GM12878 (cell line): ENCODE results near the gene ZFP36. TPM values are rescaled to one million over a fixed set of nuclear protein-coding genes. Genes with fewer than 3 reads are reported as not detected.

Source experiments
- ATAC-seq: fragments of 200-7000 bp; cut with Tn5 transposase; 3 replicates; pipeline ENCODE4 v1.9.1; 2020; ENCODE audit warnings: mild to moderate bottlenecking, moderate library complexity
- BruUV-seq: library from RNA; stranded (reverse); fragments of 400-500 nt; replicated peaks from 2 replicates; lab custom pipeline; 2021; lab: Mats Ljungman, UMichigan
- CTCF ChIA-PET: fragments of 300-600 bp; sonication (Branson Sonifier 250); formaldehyde crosslinking; extraction: SDS; loops from one replicate; lab custom pipeline; 2021; ENCODE audit warnings: inconsistent platforms; lab: Yijun Ruan, JAX
- POLR2A ChIA-PET: fragments of 350-600 bp; formaldehyde crosslinking; extraction: SDS; loops from one replicate; lab custom pipeline; 2021; ENCODE audit warnings: inconsistent platforms; lab: Charles Lee
- RAD21 ChIA-PET: fragments of 300-600 bp; sonication (Branson Sonifier 250); formaldehyde crosslinking; loops from one replicate; lab custom pipeline; 2023; ENCODE audit warnings: antibody characterized with exemption; ENCODE audit not compliant: unreplicated experiment; lab: Charles Lee
- SMC1A ChIA-PET: fragments of 300-600 bp; sonication (Branson Sonifier 250); formaldehyde crosslinking; loops from one replicate; lab custom pipeline; 2023; ENCODE audit not compliant: unreplicated experiment, uncharacterized antibody; lab: Charles Lee
- DNase-seq: peaks from one replicate; pipeline ENCODE4 v3.0.0-alpha.2; 2011; ENCODE audit warnings: low read depth, low spot score
- FAIRE-seq: peaks from 3 replicates; lab custom pipeline; 2011; peaks lifted over from hg19 to GRCh38; lab: Jason Lieb, UNC
- H2AFZ ChIP-seq: 2 replicates; pipeline ENCODE4 v1.6.0; 2011; ENCODE audit warnings: low read depth, low read length, control low read depth; ENCODE audit not compliant: control insufficient read depth
- H3K27ac ChIP-seq: 2 replicates; pipeline ENCODE4 v1.5.1; 2011; ENCODE audit warnings: control low read depth; ENCODE audit not compliant: control insufficient read depth, insufficient read depth
- H3K27me3 ChIP-seq, 2 experiments: replicated peaks in 1 of 2; 2 replicates each; pipeline versions ENCODE4 v1.6.0 to v1.6.1; 2011; ENCODE audit warnings: low read length in 1 of 2; ENCODE audit not compliant: control insufficient read depth in 2 of 2, insufficient read depth in 2 of 2
- H3K36me3 ChIP-seq, 2 experiments: 2 replicates each; pipeline ENCODE4 v1.5.1; 2011; ENCODE audit warnings: low read length in 1 of 2; ENCODE audit not compliant: control insufficient read depth in 2 of 2, insufficient read depth in 2 of 2
- H3K4me1 ChIP-seq: 2 replicates; pipeline ENCODE4 v1.6.1; 2011; ENCODE audit warnings: mild to moderate bottlenecking, low read length, moderate library complexity, mixed read lengths; ENCODE audit not compliant: control insufficient read depth, insufficient read depth
- H3K4me2 ChIP-seq: 2 replicates; pipeline ENCODE4 v1.6.0; 2011; ENCODE audit warnings: control low read depth; ENCODE audit not compliant: control insufficient read depth, insufficient read depth
- H3K4me3 ChIP-seq: fragments of 200-600 bp; sonication (generic); 2 replicates; pipeline ENCODE4 v1.5.1; 2016
- H3K79me2 ChIP-seq: 2 replicates; pipeline ENCODE4 v1.6.0; 2011; ENCODE audit warnings: low read length; ENCODE audit not compliant: control insufficient read depth, insufficient read depth
- H3K9ac ChIP-seq: 2 replicates; pipeline ENCODE4 v1.8.0; 2011; ENCODE audit warnings: low read length, control low read depth, mixed read lengths; ENCODE audit not compliant: control insufficient read depth, insufficient read depth
- H3K9me3 ChIP-seq: replicated peaks from 3 replicates; pipeline ENCODE4 v1.5.1; 2011; ENCODE audit warnings: mild to moderate bottlenecking, low read length; ENCODE audit not compliant: control insufficient read depth, insufficient read depth
- H4K20me1 ChIP-seq: 2 replicates; pipeline ENCODE4 v1.6.0; 2011; ENCODE audit not compliant: control insufficient read depth, insufficient read depth
- BACH1 ChIP-seq: fragments of 450-650 bp; IDR thresholded peaks from 2 replicates; pipeline ENCODE4 v1.6.1; 2017; ENCODE audit warnings: mild to moderate bottlenecking, borderline replicate concordance
- CHD2 ChIP-seq: IDR thresholded peaks from 2 replicates; pipeline ENCODE4 v1.6.1; 2011; ENCODE audit warnings: low read depth, low read length, improper control_type of control experiment, borderline replicate concordance
- FOS ChIP-seq: IDR thresholded peaks from 3 replicates; pipeline ENCODE4 v1.6.1; 2011; ENCODE audit warnings: borderline replicate concordance; ENCODE audit not compliant: insufficient read length; ENCODE audit errors: extremely low read depth
- FOXK2 ChIP-seq: fragments of 450-650 bp; IDR thresholded peaks from 2 replicates; pipeline ENCODE4 v1.6.1; 2017; ENCODE audit warnings: mild to moderate bottlenecking, moderate library complexity
- GATAD2B ChIP-seq: fragments of 450-650 bp; conservative IDR thresholded peaks from 2 replicates; pipeline ENCODE4 v1.6.1; 2017; ENCODE audit warnings: low read depth, mild to moderate bottlenecking, moderate library complexity
- HDAC6 ChIP-seq: fragments of 200-600 bp; sonication (generic); IDR thresholded peaks from one replicate; pipeline ENCODE4 v1.8.0; 2017; ENCODE audit warnings: antibody characterized with exemption; ENCODE audit not compliant: unreplicated experiment
- MTA2 ChIP-seq: fragments of 450-650 bp; IDR thresholded peaks from 2 replicates; pipeline ENCODE4 v1.6.1; 2016; ENCODE audit warnings: low read depth, mild to moderate bottlenecking, moderate library complexity
- MXI1 ChIP-seq: fragments of 150-350 bp; IDR thresholded peaks from 2 replicates; pipeline ENCODE4 v1.6.1; 2011; ENCODE audit warnings: low read depth, mild to moderate bottlenecking, inconsistent platforms, low read length, improper control_type of control experiment
- NBN ChIP-seq: fragments of 450-650 bp; IDR thresholded peaks from 2 replicates; pipeline ENCODE4 v1.6.1; 2016
- NFYA ChIP-seq: IDR thresholded peaks from 2 replicates; pipeline ENCODE4 v1.6.1; 2011; ENCODE audit warnings: low read depth, mild to moderate bottlenecking, low read length, improper control_type of control experiment, borderline replicate concordance
- RB1 ChIP-seq: fragments of 450-650 bp; formaldehyde crosslinking; IDR thresholded peaks from 2 replicates; pipeline ENCODE4 v1.6.1; 2017; ENCODE audit warnings: mild to moderate bottlenecking, borderline replicate concordance
- TAF1 ChIP-seq: IDR thresholded peaks from 2 replicates; pipeline ENCODE4 v1.6.1; 2011; ENCODE audit warnings: mild to moderate bottlenecking, low read depth, low read length, borderline replicate concordance
- TARDBP ChIP-seq: IDR thresholded peaks from 2 replicates; pipeline ENCODE4 v1.6.1; 2016; ENCODE audit warnings: borderline replicate concordance
- TCF12 ChIP-seq: IDR thresholded peaks from 2 replicates; pipeline ENCODE4 v1.6.1; 2011; ENCODE audit warnings: low read depth, mild to moderate bottlenecking, low read length
- TCF3 ChIP-seq: IDR thresholded peaks from 2 replicates; pipeline ENCODE4 v1.6.1; 2012; ENCODE audit warnings: low read depth, mild to moderate bottlenecking, low read length, borderline replicate concordance; ENCODE audit not compliant: insufficient read depth
- WGBS: methylation state at CpG from one replicate; pipeline ENCODE4 v1.1.6; 2016; ENCODE audit warnings: low lambda C conversion rate; ENCODE audit not compliant: insufficient replicate concordance, insufficient coverage; ENCODE audit errors: missing lambda C conversion rate; 5-methylcytosine and 5-hydroxymethylcytosine counted together
- in situ Hi-C: fragments of 300-500 bp; cut with MboI; formaldehyde crosslinking; loops from 9 replicates; pipeline ENCODE4 v1.14.3; 2018; ENCODE audit warnings: mixed read lengths
- intact Hi-C: fragments of 100-400 bp; cut with micrococcal nuclease; formaldehyde crosslinking; loops from one replicate; pipeline ENCODE4 v1.14.2; 2022; ENCODE audit not compliant: unreplicated experiment
- polyA plus RNA-seq, 11 experiments: library from polyadenylated mRNA; depleted of rRNA in 4 of 11; unstranded in 6 of 11; stranded (reverse) in 5 of 11; fragments of >200 nt; fragmentation: Nextera tagmentation in 4 of 11; fragmentation: Illumina TruSeq in 1 of 11; extraction: Ambion mirVana in 4 of 11; extraction: Trizol in 1 of 11; gene quantifications; 1 replicate in 1 of 11; 2 replicates in 10 of 11; pipeline versions ENCODE4 v1.2.1 to v1.2.3, GENCODE V29; 2011 to 2016; ENCODE audit warnings: inconsistent platforms in 2 of 11, missing spikeins in 2 of 11, low read depth in 1 of 11
- total RNA-seq, 4 experiments: library from RNA; depleted of rRNA in 3 of 4; stranded (reverse); fragments of >200 nt in 3 of 4; fragmentation: Illumina TruSeq in 1 of 4; extraction: Trizol in 1 of 4; gene quantifications; 2 replicates each; pipeline versions ENCODE4 v1.2.1 to v1.2.3, GENCODE V29; 2013 to 2021
- TF ChIP-seq, protein P1 (sequence below): fragments of 450-650 bp; IDR thresholded peaks from 2 replicates; pipeline ENCODE4 v1.6.1; 2017; ENCODE audit warnings: mild to moderate bottlenecking, low read depth, inconsistent platforms; ENCODE audit not compliant: poor library complexity, severe bottlenecking
- TF ChIP-seq, protein P2 (sequence below): fragments of 450-650 bp; IDR thresholded peaks from 2 replicates; pipeline ENCODE4 v1.6.1; 2016; ENCODE audit warnings: mild to moderate bottlenecking
- TF ChIP-seq, protein P3 (sequence below): fragments of 450-650 bp; IDR thresholded peaks from 2 replicates; pipeline ENCODE4 v1.6.1; 2016; ENCODE audit warnings: mild to moderate bottlenecking

Gene ZFP36
- total and polyA plus RNA-seq, 10 of the 15 experiments (the other 5 are each of a cell fraction or from before 2014, with no cell fraction given) = 5.3 to 55.0 (median 18.1) TPM

DNA sequence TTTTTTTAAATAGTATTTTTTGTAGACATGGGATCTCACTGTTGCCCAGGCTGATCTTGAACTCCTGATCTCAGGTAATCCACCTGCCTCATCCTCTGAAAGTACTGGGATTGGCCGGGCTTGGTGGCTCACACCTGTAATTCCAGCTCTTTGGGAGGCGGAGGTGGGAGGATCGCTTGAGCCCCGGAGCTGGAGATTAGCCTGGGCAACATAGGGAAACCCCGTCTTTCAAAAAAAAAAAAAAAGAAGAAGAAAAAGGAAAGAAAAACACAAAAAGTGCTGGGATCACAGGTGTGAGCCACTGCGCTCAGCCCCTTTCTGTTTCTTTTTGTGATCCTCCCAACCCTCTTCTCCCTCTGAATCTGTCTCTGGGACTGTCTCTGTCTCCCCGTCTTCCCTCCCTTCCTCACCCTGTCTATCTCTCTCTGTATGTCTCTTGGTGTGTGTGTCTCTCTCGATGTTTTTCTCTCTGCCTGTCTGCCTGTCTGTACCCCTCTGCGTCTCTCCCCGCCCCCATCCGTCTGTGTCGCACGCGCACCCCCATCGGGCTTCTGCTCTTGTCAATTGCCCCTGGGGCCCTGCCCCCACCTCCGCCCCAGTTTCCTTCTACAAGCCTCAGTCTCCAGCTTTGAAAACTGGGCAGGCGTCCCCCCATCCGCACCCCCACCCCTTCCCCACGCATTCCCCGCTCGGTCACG is 540 bp upstream of the ZFP36 start:
- no peak for FAIRE-seq
- in situ Hi-C loops = no loop called here
- TF ChIP-seq GATAD2B (no peak), BACH1 (peak; percentile 63; the same call in 1 of the 2 replicates), HDAC6 (no peak), TCF12 (0 out of 2 replicates have a peak, but pooled peaks have one; percentile 37), NBN (peak; percentile 71), FOS (no peak), TCF3 (0 out of 2 replicates have a peak, but pooled peaks have one; percentile 15), TAF1 (no peak), FOXK2 (no peak), MTA2 (peak; percentile 48; the same call in 1 of the 2 replicates), MXI1 (0 out of 2 replicates have a peak, but pooled peaks have one; percentile 6), NFYA (no peak), TARDBP (no peak), CHD2 (peak; percentile 81), RB1 (peak; percentile 61; the same call in 1 of the 2 replicates)
- TF ChIP-seq, protein P1, sequence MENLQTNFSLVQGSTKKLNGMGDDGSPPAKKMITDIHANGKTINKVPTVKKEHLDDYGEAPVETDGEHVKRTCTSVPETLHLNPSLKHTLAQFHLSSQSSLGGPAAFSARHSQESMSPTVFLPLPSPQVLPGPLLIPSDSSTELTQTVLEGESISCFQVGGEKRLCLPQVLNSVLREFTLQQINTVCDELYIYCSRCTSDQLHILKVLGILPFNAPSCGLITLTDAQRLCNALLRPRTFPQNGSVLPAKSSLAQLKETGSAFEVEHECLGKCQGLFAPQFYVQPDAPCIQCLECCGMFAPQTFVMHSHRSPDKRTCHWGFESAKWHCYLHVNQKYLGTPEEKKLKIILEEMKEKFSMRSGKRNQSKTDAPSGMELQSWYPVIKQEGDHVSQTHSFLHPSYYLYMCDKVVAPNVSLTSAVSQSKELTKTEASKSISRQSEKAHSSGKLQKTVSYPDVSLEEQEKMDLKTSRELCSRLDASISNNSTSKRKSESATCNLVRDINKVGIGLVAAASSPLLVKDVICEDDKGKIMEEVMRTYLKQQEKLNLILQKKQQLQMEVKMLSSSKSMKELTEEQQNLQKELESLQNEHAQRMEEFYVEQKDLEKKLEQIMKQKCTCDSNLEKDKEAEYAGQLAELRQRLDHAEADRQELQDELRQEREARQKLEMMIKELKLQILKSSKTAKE = peak; percentile 48
- TF ChIP-seq, protein P2, sequence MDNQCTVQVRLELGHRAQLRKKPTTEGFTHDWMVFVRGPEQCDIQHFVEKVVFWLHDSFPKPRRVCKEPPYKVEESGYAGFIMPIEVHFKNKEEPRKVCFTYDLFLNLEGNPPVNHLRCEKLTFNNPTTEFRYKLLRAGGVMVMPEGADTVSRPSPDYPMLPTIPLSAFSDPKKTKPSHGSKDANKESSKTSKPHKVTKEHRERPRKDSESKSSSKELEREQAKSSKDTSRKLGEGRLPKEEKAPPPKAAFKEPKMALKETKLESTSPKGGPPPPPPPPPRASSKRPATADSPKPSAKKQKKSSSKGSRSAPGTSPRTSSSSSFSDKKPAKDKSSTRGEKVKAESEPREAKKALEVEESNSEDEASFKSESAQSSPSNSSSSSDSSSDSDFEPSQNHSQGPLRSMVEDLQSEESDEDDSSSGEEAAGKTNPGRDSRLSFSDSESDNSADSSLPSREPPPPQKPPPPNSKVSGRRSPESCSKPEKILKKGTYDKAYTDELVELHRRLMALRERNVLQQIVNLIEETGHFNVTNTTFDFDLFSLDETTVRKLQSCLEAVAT = peak; percentile 50
- TF ChIP-seq, protein P3, sequence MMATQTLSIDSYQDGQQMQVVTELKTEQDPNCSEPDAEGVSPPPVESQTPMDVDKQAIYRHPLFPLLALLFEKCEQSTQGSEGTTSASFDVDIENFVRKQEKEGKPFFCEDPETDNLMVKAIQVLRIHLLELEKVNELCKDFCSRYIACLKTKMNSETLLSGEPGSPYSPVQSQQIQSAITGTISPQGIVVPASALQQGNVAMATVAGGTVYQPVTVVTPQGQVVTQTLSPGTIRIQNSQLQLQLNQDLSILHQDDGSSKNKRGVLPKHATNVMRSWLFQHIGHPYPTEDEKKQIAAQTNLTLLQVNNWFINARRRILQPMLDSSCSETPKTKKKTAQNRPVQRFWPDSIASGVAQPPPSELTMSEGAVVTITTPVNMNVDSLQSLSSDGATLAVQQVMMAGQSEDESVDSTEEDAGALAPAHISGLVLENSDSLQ = peak; percentile 61

More for the DNA sequence above, 540 bp upstream of the ZFP36 start:
- no peak for DNase-seq
- no TSS peak for BruUV-seq
- Histone ChIP-seq H3K4me1 (peaks cover 48% of the 10 kb centered on the region), H3K36me3 (peaks cover 2 to 6% of the 10 kb centered on the region in 2 experiments; a peak in 2 of 4 replicates), H4K20me1 (no peaks in the 10 kb centered on the region), H3K27me3 (no peaks in the 10 kb centered on the region), H2AFZ (no peak overlapping the region), H3K9ac (peak overlapping the region; percentile 70), H3K9me3 (no peaks in the 10 kb centered on the region), H3K4me3 (peak overlapping the region; percentile 98), H3K27ac (peak overlapping the region; percentile 100), H3K79me2 (peaks cover 62% of the 10 kb centered on the region), H3K4me2 (peak overlapping the region; percentile 92)
- intact Hi-C loops = loop anchor here (10.0 kb wide), 1 partner anchor 431 kb away; the partner anchor contains the start of gene FBXO17
- no peak; the same call in 1 of the 3 replicates for ATAC-seq
- 2% methylated on average over 21 of the region's 22 CpGs for WGBS
- ChIA-PET SMC1A (interaction anchor here (1.1 kb wide), 1 partner anchor 8 kb away, joined by 3 read pairs; no protein-coding TSS in a partner anchor), CTCF (interaction anchor here (0.8 kb wide), 1 partner anchor 8 kb away, joined by 4 read pairs; no protein-coding TSS in a partner anchor), POLR2A (interaction anchor here (0.6 to 3.9 kb wide), 7 partner anchors 9 to 1930 kb away, joined by 3 to 39 read pairs (median 5); partner anchors contain the start of genes MED29, PAF1 and RPS16), RAD21 (interaction anchor here (0.9 to 4.5 kb wide), 2 partner anchors 8 to 71 kb away, joined by 4 to 37 read pairs; no protein-coding TSS in a partner anchor)
